NCI-H226 (cell line): ENCODE results near the gene AUTS2.

ENCODE experiments used
- DNase-seq: peaks from one replicate; pipeline ENCODE4 v3.0.0-alpha.2; 2015

Gene AUTS2

DNA sequence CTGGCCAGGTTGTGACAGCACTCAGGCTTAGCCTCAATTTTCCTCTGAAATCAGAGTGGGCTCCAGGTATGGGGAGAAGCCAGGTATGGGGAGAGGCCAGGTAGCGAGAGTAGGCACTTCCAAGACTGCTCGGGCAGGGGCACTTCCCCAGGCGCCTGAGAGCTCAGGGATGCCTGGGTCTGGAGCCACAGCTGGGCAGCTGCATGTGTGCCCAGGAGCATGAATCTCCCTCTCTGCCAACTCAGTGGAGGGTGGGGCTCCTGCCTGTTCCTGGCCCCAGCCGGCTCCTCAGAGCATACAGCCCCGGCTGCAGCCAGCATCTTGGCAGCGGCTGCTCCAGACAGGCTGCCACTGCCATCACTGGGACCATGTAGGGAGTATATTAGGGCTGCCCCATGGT, 313.9 kb downstream of the AUTS2 start:
- no peak for DNase-seq

DNA sequence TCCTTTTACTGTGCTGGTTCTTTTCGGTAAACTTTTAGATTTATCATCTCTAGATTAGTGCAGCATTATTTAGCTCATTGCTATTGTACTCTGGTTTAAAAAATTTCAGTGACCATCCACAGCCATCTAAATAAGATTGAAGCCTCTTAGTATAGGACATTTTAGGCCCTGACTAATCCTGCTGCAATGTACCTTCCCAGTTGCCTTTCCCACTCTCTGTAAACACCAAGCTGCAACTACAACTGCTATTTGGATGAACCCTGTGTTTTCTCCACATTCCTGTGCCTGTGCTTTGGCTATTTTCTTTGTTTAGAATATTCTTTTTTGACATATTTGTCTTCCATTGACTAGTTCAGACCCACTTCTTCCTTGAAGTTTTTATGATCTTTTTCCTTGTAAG, 314.6 kb downstream of the AUTS2 start:
- no peak for DNase-seq

DNA sequence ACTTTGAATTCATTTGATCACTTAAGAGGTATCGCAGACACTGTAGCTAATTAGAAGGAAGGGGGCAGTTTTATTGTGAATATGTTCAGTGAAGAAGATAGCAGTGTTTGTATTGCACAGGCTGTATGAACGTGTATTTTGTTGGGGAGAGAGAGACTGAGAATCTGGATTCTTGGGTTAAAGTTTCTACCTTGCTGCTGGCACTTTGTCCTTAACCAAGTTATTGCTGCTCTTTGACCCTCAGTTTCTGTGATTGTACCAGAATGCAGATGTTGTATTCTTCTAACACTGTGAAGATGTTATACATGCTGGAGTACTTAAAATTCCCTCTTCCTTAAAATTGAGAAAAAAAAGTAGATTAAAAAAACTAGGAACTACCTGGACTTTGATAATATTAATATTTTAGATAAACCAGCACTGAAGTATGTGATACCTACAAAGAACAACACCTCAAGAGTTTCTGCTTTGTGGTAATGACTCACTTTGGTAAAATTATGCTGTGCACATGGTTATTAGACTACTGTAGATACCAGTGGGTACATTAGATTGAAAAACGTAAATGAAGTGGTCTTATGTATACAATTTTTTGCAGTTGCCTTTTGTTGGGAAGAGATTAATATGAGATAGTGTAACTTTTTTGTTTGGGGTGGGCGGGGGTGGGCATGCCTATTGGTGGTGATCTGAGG, 321.3 kb downstream of the AUTS2 start:
- DNase-seq, result no peak

DNA sequence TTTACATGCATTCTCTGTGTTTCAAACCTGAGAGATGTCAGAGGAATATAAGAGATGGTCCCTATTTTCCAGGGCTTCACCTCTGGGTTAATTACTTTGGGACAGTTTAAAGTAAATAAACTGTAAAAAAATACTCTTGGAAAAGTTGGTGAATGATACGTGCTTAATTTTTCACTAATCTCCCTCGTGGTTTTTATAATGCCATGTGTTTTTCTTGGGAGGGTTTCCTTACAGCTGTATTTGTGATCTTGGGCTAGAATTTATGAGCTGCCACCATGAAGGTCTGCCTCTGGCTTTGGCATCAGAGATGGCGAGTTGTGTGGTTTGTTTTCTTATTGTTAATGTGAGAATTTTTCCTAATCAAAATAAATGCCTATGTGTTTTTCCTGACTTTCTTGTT, 322.5 kb downstream of the AUTS2 start:
- no peak for DNase-seq

DNA sequence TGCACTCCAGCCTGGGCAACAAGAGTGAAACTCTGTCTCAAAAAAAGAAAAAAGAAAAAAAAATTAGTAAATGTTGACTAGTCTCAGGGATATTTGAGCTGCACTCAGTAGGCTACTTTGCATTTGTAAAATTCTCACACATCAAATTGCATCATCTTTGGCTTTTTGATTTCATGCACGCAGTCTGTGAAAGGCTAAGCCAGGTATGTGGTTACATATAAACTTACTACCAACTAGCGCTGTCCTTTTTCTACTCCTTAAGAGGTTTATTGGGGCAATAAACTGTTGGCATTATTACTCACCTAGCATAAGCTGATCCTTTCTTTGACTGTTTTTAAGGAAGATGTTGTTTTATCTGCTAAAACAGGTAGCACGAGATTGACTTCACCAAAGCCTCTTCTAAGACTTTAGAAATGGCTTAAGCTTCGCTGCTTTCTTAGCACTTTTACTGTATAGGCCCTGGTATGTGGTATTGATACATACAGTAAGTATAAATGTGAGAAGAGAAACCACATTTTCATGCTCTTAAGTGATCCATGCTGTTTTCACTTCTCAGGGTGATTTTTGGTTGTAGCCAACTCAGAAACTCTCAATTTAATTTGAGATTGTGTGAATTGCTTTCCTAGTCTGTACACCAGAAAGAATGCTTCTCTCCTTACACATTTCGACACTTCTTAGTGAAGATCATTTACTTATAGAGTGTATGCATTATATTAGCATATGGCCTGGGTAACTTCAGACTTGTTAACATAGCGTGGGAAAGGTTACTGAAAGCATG, 323.9 kb downstream of the AUTS2 start:
- no peak for DNase-seq

DNA sequence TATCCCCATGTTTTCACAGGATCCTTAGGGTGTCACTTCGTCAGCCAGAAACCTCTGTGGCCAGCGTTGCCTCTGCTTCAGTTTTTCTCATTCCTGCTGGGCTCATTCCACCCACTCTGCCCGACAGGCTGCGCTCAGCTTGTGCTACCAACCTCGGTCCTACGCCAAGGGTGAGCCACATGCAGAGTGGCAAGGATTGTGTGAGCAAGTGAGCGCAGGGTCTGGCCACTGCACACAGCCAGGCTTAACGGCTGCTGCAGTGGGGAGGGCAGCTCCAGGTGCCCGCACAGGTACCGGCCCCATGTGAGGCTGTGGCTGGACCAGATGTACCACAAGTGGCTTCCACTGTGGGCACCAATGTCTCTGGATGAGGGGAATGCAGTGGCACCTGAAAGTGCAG, 329.2 kb downstream of the AUTS2 start:
- DNase-seq, result no peak

DNA sequence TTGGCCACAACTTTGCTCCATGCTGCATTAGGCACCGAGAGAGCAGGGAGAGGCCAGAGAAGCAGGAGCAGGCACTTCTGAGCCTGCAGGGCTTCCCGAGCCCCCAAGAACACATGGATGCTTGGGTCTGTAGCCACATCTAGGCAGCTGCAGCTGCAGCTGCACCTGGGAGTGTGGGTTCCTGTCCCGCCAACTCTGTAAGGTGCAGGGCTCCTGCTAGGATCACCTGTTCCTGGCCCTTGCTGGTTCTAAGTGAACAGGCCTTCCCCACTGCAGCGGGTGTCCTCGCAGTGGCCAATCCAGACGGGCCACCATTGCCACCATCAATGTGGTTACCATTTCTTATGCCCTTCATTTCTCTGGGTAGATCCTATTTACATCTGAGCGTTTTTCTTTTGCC, 330.3 kb downstream of the AUTS2 start:
- no peak for DNase-seq

DNA sequence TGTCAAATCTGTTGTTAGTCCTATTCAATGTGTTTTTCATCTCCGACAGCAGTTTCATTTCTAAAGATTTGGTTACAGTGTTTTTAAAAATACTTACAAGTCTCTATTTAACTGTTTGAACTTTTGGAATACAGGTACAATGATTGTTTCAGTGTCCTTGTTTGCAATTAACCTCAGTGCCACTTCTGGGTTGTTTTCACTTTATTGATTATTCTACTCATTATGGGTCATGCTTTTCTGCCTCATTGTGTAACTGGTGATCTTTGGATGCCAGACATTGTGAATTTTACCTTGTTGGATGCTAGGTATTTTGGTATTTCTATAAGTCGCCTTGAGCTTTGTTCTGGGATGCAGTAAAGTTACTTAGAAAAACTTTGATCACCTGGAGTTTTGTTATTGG, 331.3 kb downstream of the AUTS2 start:
- no peak for DNase-seq

DNA sequence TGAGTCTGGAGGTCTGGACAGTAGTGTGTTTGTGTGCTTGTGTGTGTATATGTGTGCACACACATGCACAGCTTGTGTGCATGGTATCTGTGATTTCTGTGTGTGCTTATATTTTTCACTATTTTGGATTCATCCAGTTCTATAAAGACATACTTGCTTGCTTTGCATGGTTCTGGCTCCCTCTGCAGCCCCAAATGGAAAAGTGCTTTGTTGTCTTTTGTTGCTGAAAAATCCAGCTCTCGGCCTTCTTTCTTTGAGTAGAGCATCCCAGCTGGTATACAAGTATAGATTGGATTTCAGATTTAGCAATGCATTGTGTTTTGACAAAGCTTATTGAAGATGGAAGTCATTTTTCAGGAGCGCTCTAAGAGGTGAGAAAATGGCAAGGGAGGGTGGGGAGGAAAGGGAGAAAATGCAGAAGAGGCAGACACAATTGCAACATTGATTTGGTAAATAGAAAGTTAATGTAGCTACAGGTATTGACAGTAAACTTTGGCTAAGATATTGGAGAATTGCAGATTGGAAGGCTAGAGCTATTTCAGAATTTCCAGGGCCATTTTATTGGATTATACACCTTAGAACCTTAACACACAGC, 333.9 kb downstream of the AUTS2 start:
- DNase-seq, result no peak

DNA sequence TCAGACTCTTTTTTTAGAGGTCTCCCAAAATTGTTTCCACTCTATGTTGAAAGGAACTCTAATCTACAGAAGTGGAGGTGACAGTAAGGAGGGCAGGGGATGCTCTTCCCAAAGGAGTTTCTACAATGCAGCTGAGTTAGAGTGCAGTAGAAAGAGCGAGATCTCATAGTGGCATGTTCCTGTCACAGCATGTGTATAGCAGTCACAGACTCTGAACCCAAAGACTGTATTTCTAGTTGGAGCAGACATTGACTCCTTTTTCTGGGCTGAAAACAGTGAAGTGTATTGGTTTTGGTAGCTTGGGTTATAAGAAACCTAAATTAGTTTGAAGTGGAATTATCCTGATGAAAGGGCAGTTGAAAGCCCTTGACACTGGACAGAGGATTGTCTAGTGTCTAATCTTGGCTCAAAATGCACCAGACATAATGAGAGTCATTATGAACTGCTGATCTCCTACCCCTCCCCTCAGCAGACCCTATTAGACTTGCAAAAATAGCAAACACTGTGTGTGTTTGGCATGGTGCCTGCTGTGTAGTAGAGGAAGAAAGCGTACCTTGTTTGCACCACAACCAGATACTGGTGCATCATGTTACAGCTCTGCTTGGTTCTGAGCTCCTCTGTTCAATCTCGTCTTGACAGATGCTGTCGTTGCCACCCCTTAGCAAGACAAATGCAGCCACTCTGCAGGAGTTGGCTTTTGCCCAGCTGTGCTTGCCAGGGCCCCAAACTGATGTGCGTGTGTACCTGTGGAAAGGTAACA, 336.0 kb downstream of the AUTS2 start:
- DNase-seq, result no peak

DNA sequence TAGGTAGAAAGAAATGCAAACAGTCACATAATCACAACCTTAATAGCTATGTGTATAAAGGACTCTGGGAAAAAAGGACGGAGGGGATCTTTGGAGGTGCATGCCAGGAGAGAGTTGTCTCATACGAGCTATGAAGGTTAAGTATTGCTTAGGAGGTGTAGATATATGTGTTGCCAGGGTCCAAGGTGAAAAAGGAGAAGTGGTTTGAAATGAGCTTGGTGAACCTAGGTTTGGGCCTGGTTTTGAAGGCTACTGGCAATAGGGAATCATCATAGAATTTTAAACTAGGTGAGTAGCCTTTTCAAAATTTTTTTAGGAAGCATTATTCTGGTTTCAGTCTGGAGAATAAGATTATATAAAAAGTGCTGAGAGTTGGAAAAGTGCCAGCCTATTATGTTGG, 336.8 kb downstream of the AUTS2 start:
- no peak for DNase-seq

DNA sequence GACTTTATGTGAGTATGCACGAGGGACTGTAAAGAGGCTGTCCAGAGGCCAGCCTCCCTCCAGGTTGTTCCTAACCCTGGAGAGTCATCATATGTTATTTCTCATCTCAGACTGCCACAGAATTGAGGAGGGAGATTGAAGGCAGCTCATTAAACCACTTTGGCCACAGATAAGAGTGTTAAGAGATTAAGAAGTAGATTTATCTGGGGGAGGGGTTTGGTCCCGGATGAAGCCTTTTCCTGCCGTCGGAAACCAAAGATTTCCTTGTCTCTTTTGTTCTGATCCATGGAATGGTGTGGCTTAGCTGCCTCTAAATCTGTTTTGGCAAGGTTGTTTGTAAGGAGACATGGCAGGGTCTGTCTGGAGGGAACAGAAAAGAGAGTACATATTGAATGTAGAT, 338.8 kb downstream of the AUTS2 start:
- DNase-seq, result no peak

DNA sequence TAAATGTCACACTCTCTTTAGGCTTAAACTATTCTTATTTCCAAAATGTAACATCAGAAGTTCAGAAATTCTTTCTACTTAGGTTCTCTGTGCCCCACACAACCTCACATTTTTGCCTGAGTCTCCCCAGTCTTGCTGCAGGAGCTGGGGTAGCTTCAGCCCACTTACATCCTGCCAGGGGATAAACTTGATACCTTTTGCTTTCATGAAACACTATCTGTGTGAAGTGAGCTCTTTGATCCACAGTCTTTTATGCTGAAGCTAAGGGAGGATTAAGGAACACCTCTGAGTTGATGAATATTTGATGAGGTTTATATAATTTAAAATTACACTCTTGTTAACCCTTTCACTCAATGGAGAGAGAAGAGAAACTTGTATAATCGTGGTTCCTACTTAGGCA, 341.0 kb downstream of the AUTS2 start:
- DNase-seq, result no peak

DNA sequence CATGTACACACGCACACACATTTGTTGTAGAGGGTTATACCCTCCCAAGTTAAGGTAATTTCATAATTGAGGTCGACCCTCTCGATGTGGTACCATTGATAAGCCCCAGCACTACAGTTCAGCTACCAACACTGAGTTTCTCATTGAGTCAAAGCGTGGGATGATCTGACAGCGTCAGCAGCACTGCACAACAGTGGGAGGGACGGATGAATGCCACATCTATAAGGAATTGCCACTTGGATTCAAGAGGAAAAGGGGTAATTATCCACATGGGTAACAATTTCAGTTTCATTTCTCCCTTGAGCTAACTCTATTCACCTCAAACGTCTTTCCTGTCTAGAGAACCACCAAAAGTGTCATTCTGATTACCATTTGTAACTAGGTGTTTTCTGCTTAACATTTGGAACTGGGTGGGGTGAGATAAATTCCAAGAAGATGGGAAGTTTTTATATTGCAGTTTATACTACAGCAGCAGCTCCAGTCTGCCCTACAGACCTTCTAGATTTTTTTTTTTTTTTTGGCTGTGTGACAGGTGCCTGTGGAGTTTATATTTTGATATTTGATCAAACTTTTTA, 342.9 kb downstream of the AUTS2 start:
- no peak for DNase-seq

DNA sequence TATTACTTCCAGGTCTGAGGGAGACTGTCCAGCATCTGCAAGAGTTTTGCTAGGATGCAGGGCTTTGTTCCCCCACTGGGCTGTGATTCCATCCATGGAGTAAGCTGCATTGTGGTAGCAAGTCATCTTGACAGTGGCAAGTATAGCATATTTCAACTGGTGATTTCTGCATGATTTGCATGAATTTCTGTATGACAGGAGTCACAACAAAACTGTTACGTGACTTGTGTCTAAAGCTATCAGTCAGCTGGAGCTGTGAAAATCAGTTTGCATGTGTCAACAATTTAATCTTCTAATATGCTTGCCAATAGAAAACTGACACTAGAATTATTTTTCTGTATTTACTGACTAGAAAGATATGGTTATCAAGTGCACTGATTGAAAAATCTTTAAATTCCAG, 344.3 kb downstream of the AUTS2 start:
- DNase-seq, result no peak

DNA sequence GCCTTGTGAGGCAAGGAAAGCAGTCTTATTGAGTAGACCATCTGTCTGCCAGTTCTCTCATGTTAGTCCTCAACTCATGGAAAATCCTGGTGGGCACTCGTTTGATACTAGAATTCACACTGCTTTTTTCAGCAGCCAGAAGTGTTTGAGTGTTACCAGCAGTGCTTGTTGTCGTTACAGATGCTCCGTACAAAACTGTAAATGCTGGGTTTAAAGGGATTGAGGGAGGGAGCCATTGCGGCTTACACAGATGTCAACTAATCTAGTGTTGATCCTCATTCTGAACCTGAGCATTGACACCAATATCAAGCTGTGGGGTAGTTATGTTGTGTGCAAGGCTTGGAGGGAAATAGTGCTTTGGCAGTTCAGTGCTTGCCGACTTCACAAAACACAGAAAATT, 348.6 kb downstream of the AUTS2 start:
- no peak for DNase-seq

DNA sequence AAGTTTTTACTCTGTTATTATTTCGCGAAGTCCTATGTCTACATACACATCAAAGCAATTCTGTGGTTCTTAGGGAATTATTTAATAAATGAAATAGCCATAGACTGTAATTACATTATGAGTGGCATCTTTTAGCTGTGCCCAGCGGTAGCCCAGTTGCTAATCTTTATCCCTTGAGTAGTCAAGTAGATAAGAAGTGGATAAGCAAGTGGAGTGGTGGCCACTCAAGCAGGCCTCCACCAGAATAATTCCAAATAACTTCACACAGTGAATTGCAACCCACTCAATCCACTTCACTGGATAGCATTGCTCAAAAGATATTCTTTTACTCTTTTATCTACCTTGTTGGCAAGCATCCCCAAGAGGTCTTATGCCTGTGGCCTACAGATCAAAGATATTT, 349.7 kb downstream of the AUTS2 start:
- no peak for DNase-seq

DNA sequence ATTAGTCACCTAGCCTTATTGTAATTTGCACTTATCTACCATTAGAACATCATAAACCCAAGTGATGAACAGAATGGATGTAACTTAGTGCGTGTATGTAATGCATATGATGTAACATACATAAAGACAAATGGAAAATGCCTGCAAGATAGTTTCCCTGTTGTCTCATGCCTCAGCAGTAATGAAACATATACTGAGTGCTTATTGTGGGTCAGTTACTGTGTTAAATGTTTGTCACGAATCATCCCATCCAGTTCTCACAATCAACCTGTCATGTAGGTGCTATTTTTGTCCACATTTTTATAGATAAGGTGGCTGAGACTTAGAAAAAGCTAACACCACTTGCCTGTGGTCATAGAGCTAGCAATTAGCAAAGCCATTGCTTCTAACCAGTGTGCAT, 350.8 kb downstream of the AUTS2 start:
- DNase-seq, result no peak

DNA sequence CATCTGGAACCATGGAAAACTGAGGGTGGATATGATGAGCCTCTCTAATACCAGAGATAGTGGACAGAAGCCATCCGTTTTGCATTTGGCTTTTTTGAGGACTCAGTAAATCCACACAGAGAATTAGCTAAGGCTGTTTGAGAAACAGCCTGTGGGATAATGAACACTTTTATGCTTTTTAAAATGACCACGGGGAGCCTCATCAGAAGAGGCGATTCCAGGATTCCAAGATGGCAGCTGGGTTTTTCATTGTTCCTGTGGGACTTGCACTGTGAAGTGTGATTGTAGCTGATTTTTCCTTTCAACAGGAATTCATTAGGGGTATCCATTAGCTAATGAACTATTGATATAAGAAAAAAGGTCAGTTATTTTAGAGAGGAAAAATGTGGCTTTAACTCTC, 353.2 kb downstream of the AUTS2 start:
- DNase-seq, result no peak

DNA sequence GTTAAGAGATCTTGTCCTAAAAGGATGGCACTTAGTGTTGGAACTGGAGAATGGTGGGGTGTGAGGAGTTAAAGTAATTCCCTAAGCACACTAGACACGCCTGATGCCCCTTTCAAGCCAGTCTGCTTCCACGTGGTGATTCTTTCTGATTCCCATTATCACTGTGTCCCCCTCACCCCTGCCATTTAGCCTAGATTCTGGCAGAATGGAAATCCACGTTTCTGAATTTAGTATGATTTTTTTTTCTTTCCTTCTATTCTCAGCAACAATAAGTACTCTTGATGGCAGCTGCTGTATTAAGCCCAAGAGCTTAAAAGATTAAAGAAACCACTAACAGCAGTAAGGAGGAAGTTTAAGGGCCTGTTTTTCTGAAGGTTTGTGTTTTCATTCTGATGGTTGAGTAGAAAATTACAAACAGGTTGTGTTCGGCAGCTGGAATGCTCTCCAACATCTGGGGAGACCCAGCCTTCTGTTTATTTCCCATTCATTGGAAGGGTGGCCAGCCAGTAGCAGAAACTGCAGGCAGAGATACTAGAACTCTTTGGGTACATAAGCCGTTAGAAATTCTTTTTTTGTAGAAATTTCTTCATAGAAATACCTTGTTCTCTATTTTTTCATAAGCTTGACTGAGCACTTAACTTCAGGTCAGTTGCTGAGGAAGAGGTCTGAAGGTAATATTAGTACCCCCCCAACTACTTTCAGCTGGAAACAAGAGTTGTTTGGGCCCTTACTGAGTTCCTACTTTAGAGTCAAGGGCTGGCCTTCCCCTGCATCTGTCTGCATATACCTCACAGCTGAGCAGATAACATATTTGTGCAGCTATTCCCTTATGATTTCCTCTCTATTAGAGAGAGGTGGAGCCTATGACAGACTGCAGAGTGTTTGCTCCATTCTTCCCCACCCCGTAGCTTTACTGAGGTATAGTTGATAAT, 355.1 kb downstream of the AUTS2 start:
- DNase-seq, result no peak

DNA sequence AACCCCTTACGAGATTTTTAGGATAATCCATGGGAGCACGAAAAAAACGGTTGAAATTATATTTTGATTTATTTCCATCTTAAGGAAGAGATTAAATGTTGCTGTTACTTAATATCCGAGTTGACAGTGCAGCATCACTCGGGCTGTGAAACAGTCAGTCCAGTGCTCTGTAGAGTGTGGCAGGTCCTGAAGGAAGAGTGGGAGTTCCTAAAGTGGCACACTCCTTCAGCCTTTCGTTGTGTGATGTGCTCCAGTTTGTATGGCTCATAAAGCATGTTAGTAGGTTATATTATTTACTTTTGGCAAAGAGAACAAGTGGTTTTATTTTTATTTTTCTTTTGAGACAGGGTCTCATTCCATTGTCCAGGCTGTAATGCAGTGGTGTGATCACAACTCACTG, 358.3 kb downstream of the AUTS2 start:
- no peak for DNase-seq

DNA sequence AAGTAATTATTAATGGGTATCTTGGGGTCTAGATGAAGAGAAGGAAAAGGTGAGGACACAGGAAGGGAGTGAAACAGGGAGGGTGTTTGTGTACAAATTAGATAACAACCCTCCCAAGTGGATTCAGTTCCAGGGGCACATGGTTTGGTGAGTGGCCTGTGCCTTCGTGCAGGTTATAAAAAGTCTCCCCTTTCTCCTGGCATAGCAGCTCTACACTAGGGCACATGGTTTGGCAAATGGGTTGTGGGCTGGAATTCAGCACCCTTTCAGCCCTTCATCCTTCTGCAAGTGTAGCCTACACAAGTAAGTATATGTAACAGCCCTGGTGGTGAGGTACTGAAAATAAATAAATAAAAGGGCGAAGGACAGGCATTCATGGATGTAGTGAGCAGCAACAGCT, 359.4 kb downstream of the AUTS2 start:
- no peak for DNase-seq
